Measurements from ENCODE around the gene PSEN1.

Gene PSEN1

DNA sequence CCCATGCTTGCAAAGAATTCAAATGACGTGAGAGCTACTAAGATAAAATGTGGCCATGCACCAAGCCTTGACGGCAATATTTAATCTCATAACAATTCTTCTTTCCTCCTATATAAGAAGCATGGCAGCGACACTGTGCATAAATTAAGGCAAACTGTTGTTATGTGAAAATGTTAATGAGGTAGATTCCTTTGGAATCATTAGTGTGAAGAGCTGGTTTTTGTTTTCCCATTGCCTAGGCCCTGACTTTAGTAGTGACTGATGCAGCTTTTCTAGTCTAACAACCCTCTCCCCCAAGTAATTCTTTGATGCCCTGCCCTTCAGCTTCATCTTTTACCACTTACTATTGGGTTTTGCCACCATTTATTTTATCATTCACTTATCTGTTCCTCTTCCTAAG is 10.6 kb upstream of the PSEN1 start:
- no peak for DNase-seq (ENCODE audit: low read depth)
- TF ChIP-seq MYC (IDR thresholded peaks at IDR 0.05; ENCODE audit: low read depth, low read length) = no peak
- TF ChIP-seq, protein P1, sequence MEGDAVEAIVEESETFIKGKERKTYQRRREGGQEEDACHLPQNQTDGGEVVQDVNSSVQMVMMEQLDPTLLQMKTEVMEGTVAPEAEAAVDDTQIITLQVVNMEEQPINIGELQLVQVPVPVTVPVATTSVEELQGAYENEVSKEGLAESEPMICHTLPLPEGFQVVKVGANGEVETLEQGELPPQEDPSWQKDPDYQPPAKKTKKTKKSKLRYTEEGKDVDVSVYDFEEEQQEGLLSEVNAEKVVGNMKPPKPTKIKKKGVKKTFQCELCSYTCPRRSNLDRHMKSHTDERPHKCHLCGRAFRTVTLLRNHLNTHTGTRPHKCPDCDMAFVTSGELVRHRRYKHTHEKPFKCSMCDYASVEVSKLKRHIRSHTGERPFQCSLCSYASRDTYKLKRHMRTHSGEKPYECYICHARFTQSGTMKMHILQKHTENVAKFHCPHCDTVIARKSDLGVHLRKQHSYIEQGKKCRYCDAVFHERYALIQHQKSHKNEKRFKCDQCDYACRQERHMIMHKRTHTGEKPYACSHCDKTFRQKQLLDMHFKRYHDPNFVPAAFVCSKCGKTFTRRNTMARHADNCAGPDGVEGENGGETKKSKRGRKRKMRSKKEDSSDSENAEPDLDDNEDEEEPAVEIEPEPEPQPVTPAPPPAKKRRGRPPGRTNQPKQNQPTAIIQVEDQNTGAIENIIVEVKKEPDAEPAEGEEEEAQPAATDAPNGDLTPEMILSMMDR (IDR thresholded peaks at IDR 0.05; ENCODE audit: low read depth, low read length) = no peak
- no peak overlapping the region for H3K4me3 ChIP-seq (ENCODE audit: low read depth, low read length)

DNA sequence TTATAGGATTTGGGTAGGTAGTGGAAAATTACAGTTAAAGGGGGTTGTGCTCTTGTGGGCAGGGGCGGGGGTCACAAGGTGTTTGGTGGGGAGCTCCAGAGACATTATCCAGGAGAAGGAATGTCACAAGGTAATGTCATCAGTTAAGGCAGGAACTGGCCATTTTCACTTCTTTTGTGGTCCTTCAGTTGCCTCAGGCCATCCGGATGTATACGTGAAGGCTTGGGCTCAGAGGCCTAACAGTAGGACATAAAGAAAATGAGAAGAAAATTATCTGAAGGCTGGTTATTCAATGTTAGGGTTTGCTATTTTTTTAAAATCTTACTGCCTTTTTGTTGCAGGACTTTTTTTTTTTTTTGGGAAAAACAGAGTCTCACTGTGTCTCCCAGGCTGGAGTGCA is 2.5 kb upstream of the PSEN1 start:
- no peak for TF ChIP-seq POLR2A (IDR thresholded peaks at IDR 0.05; ENCODE audit: extremely low read depth, insufficient read length)
- no peak for TF ChIP-seq MYC (IDR thresholded peaks at IDR 0.05; ENCODE audit: low read depth, low read length)
- TF ChIP-seq, protein P1 (IDR thresholded peaks at IDR 0.05; ENCODE audit: low read depth, low read length) = no peak
- TF ChIP-seq, protein P2, sequence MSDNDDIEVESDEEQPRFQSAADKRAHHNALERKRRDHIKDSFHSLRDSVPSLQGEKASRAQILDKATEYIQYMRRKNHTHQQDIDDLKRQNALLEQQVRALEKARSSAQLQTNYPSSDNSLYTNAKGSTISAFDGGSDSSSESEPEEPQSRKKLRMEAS (IDR thresholded peaks at IDR 0.05; ENCODE audit: low read depth, low read length) = no peak
- no peak overlapping the region for H3K4me3 ChIP-seq (ENCODE audit: low read depth, low read length)
- DNase-seq (ENCODE audit: low read depth) = no peak

DNA sequence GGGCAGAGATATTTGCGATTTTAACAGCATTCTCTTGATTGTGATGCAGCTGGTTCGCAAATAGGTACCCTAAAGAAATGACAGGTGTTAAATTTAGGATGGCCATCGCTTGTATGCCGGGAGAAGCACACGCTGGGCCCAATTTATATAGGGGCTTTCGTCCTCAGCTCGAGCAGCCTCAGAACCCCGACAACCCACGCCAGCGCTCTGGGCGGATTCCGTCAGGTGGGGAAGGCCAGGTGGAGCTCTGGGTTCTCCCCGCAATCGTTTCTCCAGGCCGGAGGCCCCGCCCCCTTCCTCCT is 271 bp upstream of the PSEN1 start:
- TF ChIP-seq, protein P1 (IDR thresholded peaks at IDR 0.05; ENCODE audit: low read depth, low read length) = no peak
- TF ChIP-seq, protein P2 (IDR thresholded peaks at IDR 0.05; ENCODE audit: low read depth, low read length) = no peak
- TF ChIP-seq MYC (IDR thresholded peaks at IDR 0.05; ENCODE audit: low read depth, low read length) (no peak), POLR2A (IDR thresholded peaks at IDR 0.05; ENCODE audit: extremely low read depth, insufficient read length) (no peak)
- no peak for DNase-seq (ENCODE audit: low read depth)
- peak overlapping the region; percentile 50 for H3K4me3 ChIP-seq (ENCODE audit: low read depth, low read length)

DNA sequence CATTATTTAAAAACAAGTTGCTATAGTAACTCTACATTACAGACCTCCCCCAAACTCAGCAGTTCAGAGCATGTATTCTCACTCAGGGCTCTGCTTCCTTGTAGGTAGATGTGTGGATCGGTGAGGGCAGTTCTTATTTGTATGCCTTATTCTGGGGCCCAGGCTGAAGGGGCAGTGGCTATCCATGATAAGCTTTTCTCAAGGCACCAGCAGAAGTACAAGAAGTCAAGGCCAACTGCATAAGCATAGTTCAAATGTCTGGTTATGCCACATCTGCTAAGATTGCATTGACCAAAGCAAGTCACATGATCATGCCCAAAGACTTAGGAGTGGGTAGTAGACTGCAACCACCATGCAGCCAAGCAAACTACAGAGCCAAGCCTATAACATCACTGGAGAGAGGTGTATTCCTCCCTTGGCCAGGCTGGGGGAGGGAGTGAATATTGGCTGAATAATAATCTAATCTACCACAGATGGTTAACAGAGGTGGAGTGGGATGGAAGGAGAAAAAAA is 4.6 kb downstream of the PSEN1 start:
- TF ChIP-seq, protein P1 (IDR thresholded peaks at IDR 0.05; ENCODE audit: low read depth, low read length) = no peak
- TF ChIP-seq POLR2A (IDR thresholded peaks at IDR 0.05; ENCODE audit: extremely low read depth, insufficient read length) (no peak), MYC (IDR thresholded peaks at IDR 0.05; ENCODE audit: low read depth, low read length) (no peak)
- TF ChIP-seq, protein P2 (IDR thresholded peaks at IDR 0.05; ENCODE audit: low read depth, low read length) = no peak
- DNase-seq (ENCODE audit: low read depth) = no peak
- H3K4me3 ChIP-seq (ENCODE audit: low read depth, low read length) = no peak overlapping the region

DNA sequence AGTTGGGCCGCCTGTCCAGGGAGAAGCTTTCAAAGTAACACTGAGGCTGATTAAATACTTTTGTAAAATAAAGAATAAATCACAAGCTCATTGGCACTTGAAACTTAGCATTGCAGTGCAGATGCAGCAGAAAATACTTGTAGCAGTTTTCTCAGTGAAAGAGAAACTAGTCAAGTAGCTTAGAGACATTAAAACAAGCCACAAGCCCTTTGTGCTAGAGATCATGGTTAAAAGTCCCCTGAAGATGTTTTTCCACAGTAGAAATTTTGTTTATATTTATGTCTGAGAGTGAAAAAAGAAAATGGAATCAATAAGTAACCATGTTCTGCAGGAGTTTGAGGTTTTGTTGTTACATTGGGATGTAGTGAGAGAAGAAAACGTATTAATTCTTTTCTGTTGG is 5.9 kb downstream of the PSEN1 start:
- TF ChIP-seq, protein P2 (IDR thresholded peaks at IDR 0.05; ENCODE audit: low read depth, low read length) = no peak
- TF ChIP-seq POLR2A (IDR thresholded peaks at IDR 0.05; ENCODE audit: extremely low read depth, insufficient read length) (no peak), MYC (IDR thresholded peaks at IDR 0.05; ENCODE audit: low read depth, low read length) (no peak)
- TF ChIP-seq, protein P1 (IDR thresholded peaks at IDR 0.05; ENCODE audit: low read depth, low read length) = no peak
- H3K4me3 ChIP-seq (ENCODE audit: low read depth, low read length) = no peak overlapping the region
- DNase-seq (ENCODE audit: low read depth) = no peak

DNA sequence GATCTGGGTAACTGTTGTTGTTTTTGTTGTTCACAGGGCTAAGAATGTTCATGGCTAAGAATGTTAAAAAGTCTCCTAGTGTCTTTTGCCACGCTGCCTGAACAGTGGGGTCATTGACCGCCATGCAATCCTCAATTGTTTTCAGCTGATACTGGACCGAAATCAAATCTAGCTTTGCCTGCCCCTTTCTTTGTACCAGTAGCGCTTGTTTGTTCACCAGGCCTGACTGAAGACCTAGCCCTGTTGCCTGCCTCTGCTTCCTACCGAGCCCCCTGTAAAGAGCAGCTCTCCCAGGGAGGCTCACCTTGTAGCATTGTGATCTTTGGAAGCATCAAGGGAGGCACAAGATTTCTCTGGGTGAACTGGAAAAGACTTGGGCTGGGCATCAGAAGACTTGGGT is 6.7 kb downstream of the PSEN1 start:
- no peak for TF ChIP-seq POLR2A (IDR thresholded peaks at IDR 0.05; ENCODE audit: extremely low read depth, insufficient read length)
- no peak for TF ChIP-seq MYC (IDR thresholded peaks at IDR 0.05; ENCODE audit: low read depth, low read length)
- TF ChIP-seq, protein P2 (IDR thresholded peaks at IDR 0.05; ENCODE audit: low read depth, low read length) = no peak
- TF ChIP-seq, protein P1 (IDR thresholded peaks at IDR 0.05; ENCODE audit: low read depth, low read length) = no peak
- DNase-seq (ENCODE audit: low read depth) = no peak
- no peak overlapping the region for H3K4me3 ChIP-seq (ENCODE audit: low read depth, low read length)
